ENCODE data around the gene ANKMY1. TPM values are rescaled to one million over a fixed set of nuclear protein-coding genes. Genes with fewer than 3 reads are reported as not detected.

The ANKMY1 gene
- total and polyA plus RNA-seq, 2 experiments from 2014 or later: 5.1 to 10.1 TPM

- Histone ChIP-seq H3K9me2 (ENCODE audit: insufficient read depth) (no peaks in the 10 kb centered on the region), H3K27me3 (replicated peaks; ENCODE audit: insufficient read depth) (no peaks in the 10 kb centered on the region), H3K4me1 (ENCODE audit: insufficient read depth) (no peaks in the 10 kb centered on the region), H3K4me3 (no peak overlapping the region), H3K36me3 (ENCODE audit: low read depth) (no peaks in the 10 kb centered on the region), H3F3A (ENCODE audit: insufficient read depth) (no peaks in the 10 kb centered on the region), H3K9ac (no peak overlapping the region), H2AFZ (no peak overlapping the region), H4K20me1 (ENCODE audit: insufficient read depth) (no peaks in the 10 kb centered on the region), H3K79me2 (ENCODE audit: insufficient read depth) (no peaks in the 10 kb centered on the region), H3K4me2 (ENCODE audit: unreplicated experiment) (no peak overlapping the region), H3K9me3 (ENCODE audit: low read depth) (no peaks in the 10 kb centered on the region), H3K27ac (no peak overlapping the region)
- 87 to 94% methylated on average over 4 to 5 of the region's 5 CpGs for WGBS, 2 experiments (ENCODE audit: low coverage in 1 of 2, low lambda C conversion rate in 2 of 2, missing lambda C conversion rate in 2 of 2)
- no peak for DNase-seq
- TF ChIP-seq EZH2phosphoT487 (IDR thresholded peaks at IDR 0.05; ENCODE audit: insufficient read depth, low read depth) (no peak), EZH2 (IDR thresholded peaks at IDR 0.05; ENCODE audit: insufficient read depth, poor library complexity, severe bottlenecking) (no peak)
- in situ Hi-C loops (cut with MboI): no loop called here
Observed at GRCh38 chr2:240502059-240502429, 55.7 kb downstream of the ANKMY1 start.

GRCh38 chr2:240501531-240501991 is 56.2 kb downstream of the ANKMY1 start:
- Histone ChIP-seq H3K27me3 (replicated peaks; ENCODE audit: insufficient read depth) (no peaks in the 10 kb centered on the region), H3K4me1 (ENCODE audit: insufficient read depth) (no peaks in the 10 kb centered on the region), H3K4me2 (ENCODE audit: unreplicated experiment) (no peak overlapping the region), H4K20me1 (ENCODE audit: insufficient read depth) (no peaks in the 10 kb centered on the region), H3K4me3 (no peak overlapping the region), H3K9me2 (ENCODE audit: insufficient read depth) (no peaks in the 10 kb centered on the region), H3K9me3 (ENCODE audit: low read depth) (no peaks in the 10 kb centered on the region), H3K36me3 (ENCODE audit: low read depth) (no peaks in the 10 kb centered on the region), H3K27ac (no peak overlapping the region), H2AFZ (no peak overlapping the region), H3F3A (ENCODE audit: insufficient read depth) (no peaks in the 10 kb centered on the region), H3K79me2 (ENCODE audit: insufficient read depth) (no peaks in the 10 kb centered on the region), H3K9ac (no peak overlapping the region)
- in situ Hi-C loops (cut with MboI): no loop called here
- TF ChIP-seq EZH2phosphoT487 (IDR thresholded peaks at IDR 0.05; ENCODE audit: insufficient read depth, low read depth) (no peak), EZH2 (IDR thresholded peaks at IDR 0.05; ENCODE audit: insufficient read depth, poor library complexity, severe bottlenecking) (no peak)
- 76 to 79% methylated on average over 13 of the region's 13 CpGs for WGBS, 2 experiments (ENCODE audit: low coverage in 1 of 2, low lambda C conversion rate in 2 of 2, missing lambda C conversion rate in 2 of 2)
- no peak for DNase-seq

- WGBS, 2 experiments (ENCODE audit: low coverage in 1 of 2, low lambda C conversion rate in 2 of 2, missing lambda C conversion rate in 2 of 2): 86 to 89% methylated on average over 22 to 24 of the region's 24 CpGs
- Histone ChIP-seq H3K4me1 (ENCODE audit: insufficient read depth) (no peaks in the 10 kb centered on the region), H2AFZ (no peak overlapping the region), H3K9me2 (ENCODE audit: insufficient read depth) (no peaks in the 10 kb centered on the region), H3F3A (ENCODE audit: insufficient read depth) (no peaks in the 10 kb centered on the region), H3K36me3 (ENCODE audit: low read depth) (no peaks in the 10 kb centered on the region), H3K27ac (no peak overlapping the region), H3K9ac (no peak overlapping the region), H3K79me2 (ENCODE audit: insufficient read depth) (no peaks in the 10 kb centered on the region), H3K9me3 (ENCODE audit: low read depth) (no peaks in the 10 kb centered on the region), H3K4me2 (ENCODE audit: unreplicated experiment) (no peak overlapping the region), H4K20me1 (ENCODE audit: insufficient read depth) (no peaks in the 10 kb centered on the region), H3K4me3 (no peak overlapping the region), H3K27me3 (replicated peaks; ENCODE audit: insufficient read depth) (no peaks in the 10 kb centered on the region)
- DNase-seq: no peak
- TF ChIP-seq EZH2phosphoT487 (IDR thresholded peaks at IDR 0.05; ENCODE audit: insufficient read depth, low read depth) (no peak), EZH2 (IDR thresholded peaks at IDR 0.05; ENCODE audit: insufficient read depth, poor library complexity, severe bottlenecking) (no peak)
- in situ Hi-C loops (cut with MboI): no loop called here
Observed at GRCh38 chr2:240500561-240501423, 57.0 kb downstream of the ANKMY1 start.

- H3F3A ChIP-seq (ENCODE audit: insufficient read depth): no peaks in the 10 kb centered on the region
- H3K4me1 ChIP-seq (ENCODE audit: insufficient read depth): no peaks in the 10 kb centered on the region
- 89% methylated on average over 28 to 29 of the region's 32 CpGs for WGBS, 2 experiments (ENCODE audit: low coverage in 1 of 2, low lambda C conversion rate in 2 of 2, missing lambda C conversion rate in 2 of 2)
- no peaks in the 10 kb centered on the region for H3K79me2 ChIP-seq (ENCODE audit: insufficient read depth)
- TF ChIP-seq EZH2phosphoT487 (IDR thresholded peaks at IDR 0.05; ENCODE audit: insufficient read depth, low read depth): no peak
- no peak for TF ChIP-seq EZH2 (IDR thresholded peaks at IDR 0.05; ENCODE audit: insufficient read depth, poor library complexity, severe bottlenecking)
- no peak overlapping the region for H3K4me3 ChIP-seq
- H4K20me1 ChIP-seq (ENCODE audit: insufficient read depth): no peaks in the 10 kb centered on the region
- in situ Hi-C loops (cut with MboI): no loop called here
- H3K36me3 ChIP-seq (ENCODE audit: low read depth): no peaks in the 10 kb centered on the region
- H2AFZ ChIP-seq: no peak overlapping the region
- no peak for DNase-seq
- H3K9me3 ChIP-seq (ENCODE audit: low read depth): no peaks in the 10 kb centered on the region
- H3K27ac ChIP-seq: no peak overlapping the region
- H3K4me2 ChIP-seq (ENCODE audit: unreplicated experiment): no peak overlapping the region
- H3K9me2 ChIP-seq (ENCODE audit: insufficient read depth): no peaks in the 10 kb centered on the region
- no peak overlapping the region for H3K9ac ChIP-seq
- no peaks in the 10 kb centered on the region for H3K27me3 ChIP-seq (replicated peaks; ENCODE audit: insufficient read depth)
Observed at GRCh38 chr2:240499309-240500301, 58.2 kb downstream of the ANKMY1 start.
